ENCODE results near the gene RAD54L.

RAD54L gene

DNA sequence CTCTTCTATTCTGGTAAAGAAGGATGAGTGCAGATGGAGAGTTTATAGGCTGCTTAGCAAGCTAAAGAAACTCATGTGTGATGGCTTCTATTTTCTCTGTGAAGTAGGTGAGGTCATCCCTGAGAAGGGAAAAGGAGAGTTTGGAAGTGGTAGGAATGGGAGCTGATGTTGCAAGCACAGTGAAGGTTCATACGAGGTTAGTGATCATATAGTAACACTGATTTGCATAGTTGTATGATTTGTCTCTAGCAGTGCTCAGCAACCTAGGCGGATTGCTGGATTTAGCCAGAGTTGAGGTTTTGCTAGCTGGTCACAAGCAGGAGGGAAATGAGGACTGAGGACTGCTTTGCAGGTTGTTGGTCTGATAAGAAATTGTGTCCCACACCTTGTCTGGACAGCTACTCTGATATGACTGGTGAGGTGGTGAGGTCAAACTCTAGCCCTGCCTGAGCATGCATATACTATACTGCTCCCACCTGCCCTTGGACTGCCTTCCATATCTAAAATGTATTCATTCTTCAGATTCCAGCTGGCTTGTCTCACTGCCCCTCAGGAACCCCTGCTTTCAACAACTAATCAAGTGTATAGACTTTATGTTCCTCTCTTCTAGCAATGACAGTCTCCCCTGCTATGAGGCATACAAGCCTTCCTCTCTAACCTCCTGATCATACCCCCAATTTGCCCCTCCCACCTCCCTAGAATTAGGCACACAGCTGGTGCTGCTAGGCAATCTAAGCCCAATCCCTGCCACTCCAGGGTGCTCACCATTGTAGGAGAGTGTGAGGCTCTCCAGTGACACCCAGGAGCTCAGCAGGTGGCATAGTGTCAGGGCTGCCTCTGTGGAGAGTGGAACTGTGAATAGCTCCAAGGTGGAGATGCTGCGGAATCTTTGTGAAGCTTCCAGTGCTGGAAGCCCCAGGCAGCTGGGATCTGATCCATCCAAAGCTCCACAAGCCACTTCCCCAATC, 37.3 kb downstream of the RAD54L start:
- DNase-seq (ENCODE audit: extremely low read depth in 1 of 2, low read depth in 1 of 2) = no peak

DNA sequence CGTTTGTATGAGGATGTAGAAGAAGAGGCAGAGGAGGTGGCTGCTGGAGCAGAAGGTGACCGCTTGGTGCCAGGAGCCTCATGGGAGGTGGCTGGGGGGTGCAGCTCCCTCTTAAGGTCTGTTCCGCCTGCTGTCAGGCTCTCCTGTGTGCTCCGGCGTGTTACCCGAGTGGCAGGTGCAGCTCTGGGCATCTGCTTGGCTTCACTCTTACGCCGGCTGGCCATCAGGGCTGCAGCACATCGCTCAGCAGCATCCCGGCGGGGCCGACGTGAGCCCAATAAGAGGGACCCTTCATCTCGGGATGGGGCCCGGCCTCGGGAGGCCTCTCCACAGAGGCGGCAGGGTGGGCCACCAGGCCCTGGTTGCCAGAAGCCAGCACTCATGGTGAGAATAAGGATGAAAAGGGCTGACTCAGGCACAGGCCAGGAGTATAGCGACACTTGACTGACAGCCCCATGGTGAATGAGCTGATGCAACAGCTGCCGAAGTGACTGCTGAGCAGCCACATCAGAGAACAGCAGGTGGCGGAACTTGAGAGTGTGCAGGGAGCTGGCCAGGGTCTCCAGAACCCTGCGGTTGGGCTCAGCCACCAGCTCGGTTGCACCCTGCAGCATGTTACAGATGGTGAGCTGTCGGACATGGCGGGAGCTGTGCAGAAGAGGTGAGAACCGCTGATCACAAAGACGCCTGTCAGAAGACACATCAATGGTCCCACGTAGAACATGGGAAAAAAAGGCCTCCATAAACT, 38.3 kb downstream of the RAD54L start:
- peak; percentile 18 to 56 for DNase-seq (ENCODE audit: extremely low read depth in 1 of 2, low read depth in 1 of 2)

DNA sequence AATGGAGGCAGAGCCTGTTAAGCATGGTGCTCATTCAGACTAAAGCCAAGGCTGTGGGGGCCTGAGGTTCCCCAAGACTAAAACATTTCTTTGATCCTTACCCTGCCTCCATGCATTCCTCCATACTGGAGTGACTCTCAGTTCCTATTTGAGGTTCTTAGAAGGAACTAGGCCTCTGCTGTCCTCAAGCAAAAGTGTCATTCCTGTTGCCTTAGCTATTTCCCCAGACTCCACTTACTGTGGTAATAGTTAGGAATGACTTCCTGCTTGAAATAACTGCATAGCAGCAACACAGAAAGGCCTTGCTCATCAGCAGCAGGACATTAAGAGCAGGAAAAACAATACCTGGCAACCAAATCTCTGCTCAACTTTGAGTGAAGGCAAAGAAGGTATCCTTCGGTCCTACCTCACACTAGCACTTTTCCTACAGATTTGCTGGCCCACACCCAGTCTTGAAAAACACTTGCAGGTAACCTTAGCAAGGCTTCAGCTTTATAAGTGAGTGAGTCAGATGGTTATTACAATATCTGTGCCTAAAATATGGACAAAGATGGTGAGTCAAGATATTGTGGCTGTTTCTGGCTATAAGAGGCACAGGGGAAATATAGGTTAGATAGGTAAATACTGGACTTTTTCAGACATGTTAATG, 41.0 kb downstream of the RAD54L start:
- no peak for DNase-seq (ENCODE audit: extremely low read depth in 1 of 2, low read depth in 1 of 2)

DNA sequence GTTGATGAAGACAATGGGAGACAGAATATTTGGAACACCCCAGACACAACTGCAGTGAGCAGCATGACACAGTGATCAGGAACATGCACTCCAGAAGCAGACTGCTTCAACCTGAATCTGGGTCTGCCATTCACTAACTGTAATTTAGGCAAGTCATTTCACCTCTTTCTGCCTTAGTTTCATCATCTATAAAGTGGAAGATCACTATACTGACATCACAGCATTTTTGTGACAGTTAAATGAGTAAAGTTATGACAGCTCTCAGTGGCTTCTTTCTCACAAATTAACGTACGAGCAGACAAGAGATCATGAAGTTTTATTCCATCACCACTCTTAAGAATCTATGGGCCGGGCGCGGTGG, 41.6 kb downstream of the RAD54L start:
- DNase-seq (ENCODE audit: extremely low read depth in 1 of 2, low read depth in 1 of 2) = no peak

DNA sequence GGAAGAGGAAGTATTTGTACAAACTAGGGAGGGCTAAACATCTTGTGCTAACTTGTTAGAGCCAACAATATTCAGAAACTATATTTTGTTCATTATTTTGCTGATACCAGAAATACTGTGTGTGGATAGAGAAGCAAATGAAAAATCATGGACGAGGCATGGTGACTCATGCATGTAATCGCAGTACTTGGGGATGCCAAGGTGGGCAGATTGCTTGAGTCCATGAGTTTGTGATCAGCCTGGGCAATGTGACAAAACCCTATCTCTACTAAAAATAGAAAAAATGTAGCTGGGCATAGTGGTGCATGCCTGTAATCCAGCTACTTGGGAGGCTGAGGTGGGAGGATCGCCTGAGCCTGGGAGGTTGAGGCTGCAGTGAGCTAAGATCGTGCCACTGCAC, 42.4 kb downstream of the RAD54L start:
- no peak for DNase-seq (ENCODE audit: extremely low read depth in 1 of 2, low read depth in 1 of 2)

DNA sequence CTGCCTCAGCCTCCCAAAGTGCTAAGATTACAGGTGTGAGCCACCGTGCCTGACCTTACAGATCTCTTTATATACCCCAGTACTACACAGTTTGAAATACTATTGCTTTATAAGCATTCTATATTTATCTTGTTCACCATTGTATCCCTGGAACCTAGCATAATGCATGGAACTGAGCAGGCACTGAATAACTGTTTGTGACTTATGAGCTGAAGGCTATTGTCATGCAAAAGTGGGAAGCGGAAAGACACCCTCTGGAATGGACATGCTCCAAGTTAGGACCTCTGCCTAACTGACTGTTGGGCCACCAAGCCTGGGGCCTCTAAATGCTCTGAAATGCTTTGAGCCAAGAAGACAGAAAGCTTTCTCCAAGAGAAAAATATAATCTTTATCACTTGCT, 47.7 kb downstream of the RAD54L start:
- DNase-seq (ENCODE audit: extremely low read depth in 1 of 2, low read depth in 1 of 2) = no peak

DNA sequence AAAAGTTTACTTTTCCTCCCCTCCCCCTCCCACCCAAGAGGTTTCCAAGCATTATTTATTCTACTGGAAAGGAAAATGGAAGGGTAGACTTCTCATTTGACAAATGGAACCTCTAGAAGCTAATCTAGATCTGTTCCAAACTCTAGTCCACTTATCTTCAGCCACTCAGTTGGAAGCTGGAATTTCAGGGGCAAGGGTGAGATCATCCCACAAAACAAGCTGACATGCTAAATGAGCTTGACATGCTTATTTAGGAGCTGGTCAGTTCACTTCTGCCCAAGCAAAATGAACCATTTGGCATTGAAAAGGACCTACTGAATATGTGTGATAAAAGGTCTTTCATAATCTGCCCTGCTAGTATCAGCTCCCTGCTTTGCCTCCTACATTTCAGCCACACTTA, 50.8 kb downstream of the RAD54L start:
- DNase-seq (ENCODE audit: extremely low read depth in 1 of 2, low read depth in 1 of 2) = no peak

DNA sequence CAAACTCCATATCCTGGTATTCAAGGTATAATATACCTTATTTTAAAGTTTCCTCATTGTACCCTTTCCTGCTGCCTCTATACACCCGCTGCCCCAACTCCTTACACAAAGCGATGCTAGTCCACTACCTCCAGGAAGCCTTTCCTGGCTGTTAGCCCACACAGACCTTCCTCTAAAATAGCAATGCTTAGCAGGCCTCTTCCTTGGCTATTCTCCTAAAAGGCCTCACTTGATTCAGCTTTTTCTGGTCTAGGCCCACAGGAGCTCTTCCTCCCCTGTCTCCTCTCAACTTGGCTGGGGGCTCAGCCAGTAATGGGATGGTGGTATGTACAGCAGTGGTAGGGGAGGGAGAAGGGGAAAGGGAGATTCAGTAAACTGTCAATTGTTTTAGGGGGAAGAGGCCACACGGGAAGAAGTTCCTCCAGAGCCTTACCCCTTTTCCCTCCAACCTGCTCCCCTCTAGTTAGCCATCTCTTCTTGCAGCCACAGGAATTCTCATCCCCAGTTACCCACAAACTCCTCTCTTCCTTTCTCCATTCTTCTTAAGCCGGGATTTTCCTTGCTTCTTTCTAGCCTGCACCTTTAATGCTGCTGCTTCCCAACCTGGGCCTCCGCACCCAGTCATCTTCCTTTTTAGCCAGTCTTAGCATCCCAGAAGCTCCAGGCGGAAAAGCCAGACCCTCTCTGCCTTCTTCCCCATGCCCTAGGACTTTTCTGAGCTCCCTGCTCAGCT, 53.3 kb downstream of the RAD54L start:
- DNase-seq (ENCODE audit: extremely low read depth in 1 of 2, low read depth in 1 of 2) = no peak

DNA sequence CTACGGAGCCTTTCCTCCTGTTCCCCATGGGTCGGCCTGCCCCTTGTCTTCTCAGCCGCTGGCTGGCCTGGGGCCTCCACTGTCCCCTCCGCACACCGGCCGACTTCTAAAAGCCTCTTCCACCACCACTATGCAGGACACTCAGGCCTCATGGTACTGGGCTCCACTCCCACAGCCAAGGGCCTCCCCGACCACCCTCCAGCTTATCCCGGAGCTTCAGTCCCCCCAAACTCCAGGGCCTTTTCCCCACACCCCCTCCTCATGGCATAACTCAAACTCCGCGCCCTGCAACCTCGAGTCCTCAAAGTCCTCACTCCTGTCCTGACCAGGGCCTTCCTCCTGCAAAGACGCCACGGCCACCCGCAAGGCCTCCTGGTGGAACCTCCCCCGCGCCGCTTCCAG, 53.8 kb downstream of the RAD54L start:
- no peak for DNase-seq (ENCODE audit: extremely low read depth in 1 of 2, low read depth in 1 of 2)

DNA sequence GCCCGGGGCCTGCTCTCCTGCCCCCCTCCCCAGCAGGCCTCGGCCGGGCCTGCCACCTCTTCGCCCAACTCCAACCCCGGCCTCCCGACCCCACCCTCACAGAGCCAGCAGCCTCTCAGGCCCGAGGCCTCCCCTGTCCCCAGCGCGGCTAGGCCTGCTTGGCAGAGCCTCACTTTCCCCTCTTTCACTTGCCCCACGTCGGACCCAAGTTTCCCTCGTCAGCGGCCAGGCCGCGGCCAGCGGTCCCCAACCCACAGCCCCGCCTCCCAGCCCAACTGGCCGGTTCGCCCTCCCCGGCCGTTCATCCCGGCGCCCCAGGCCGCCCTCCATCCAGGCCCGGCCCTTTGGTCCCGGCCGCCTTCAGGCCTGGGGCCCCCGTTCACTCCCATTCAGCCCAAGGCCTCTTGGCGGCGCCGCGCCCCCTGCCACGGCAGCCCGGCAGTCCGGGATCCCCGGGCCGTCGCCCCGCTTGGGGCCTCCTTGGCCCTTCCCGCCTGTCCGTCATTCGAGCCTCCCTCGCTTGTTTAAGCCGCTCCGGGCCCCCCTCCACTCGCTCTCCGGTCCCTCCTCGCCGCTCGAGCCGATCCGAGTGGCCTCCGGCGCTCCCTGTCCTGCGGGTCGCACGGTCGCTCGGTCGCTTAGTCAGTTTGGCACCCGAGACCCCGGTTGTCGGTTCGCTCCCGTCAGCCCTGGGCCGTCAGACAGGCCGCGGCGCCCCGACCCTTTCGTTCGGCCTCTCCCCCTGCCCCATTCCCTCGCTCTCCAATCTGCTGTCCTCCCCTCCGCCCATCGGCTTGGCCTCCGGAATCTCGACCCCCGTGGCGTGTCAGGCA, 54.5 kb downstream of the RAD54L start:
- peak; percentile 27 to 32 for DNase-seq (ENCODE audit: extremely low read depth in 1 of 2, low read depth in 1 of 2)

DNA sequence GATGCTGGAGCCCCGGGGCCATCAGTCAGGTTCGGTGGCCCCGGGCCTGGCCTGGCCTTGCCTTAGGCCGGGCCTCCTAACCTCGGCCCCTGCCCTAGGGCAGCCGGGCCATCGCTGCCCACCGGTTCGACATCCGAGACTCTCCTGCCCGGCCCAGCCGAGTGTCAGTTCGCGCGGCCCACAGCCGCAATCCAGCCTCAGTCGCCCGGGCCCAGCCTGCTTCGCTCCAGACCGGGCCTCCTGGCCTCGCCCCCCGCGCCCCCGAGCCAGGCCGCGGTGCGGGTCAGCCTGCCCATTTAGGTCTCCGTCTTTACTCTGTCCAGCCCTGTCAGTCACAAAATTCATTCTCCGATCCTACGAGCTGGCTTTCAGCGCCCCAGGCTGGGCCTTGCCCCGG, 55.1 kb downstream of the RAD54L start:
- DNase-seq (ENCODE audit: extremely low read depth in 1 of 2, low read depth in 1 of 2) = peak in 1 of 2 donors; percentile 13

DNA sequence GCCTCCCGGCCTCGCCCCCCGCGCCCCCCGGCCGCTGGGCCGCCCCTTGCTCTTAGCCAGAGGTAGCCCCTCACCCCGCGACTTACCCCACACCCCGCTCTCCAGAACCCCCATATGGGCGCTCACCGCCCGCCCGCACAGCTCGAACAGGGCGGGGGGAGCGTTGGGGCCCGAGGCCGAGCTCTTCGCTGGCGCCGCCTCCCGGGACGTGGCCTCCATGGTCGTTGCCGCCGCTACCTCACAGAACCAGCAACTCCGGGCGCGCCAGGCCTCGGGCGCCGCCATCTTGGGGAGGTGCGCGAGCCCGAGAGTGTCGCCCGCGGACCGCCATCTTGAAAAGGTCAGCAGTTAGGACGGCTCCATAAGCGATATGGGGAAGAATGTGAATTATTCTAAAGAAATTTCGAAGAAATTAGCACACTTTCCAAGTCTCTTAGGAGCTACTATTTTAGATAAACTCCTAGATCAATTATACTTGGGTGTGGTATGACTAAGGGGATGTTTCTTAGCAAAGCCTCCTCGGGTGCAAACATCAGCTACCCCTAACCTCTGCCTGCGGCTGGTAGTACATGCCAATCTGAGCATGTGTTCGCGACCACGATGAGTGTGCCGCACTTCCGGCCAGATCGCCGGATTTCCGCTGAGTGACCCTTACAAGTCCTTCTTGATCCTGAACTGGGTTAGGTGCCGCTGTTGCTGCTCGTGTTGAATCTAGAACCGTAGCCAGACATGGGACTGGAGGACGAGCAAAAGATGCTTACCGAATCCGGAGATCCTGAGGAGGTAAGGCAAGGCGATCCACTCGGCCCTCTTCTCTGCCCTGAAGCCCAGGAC, 55.7 kb downstream of the RAD54L start, which contains the start of the genes LRRC41 and UQCRH:
Gene LRRC41 (minus strand): TSS at position 579 of the 834 bp plus-strand sequence. CDS start 294 bp downstream, at position 285.
Gene UQCRH (plus strand): TSS at position 661 of the 834 bp plus-strand sequence. CDS start 69 bp downstream, at position 730.
- DNase-seq (ENCODE audit: extremely low read depth in 1 of 2, low read depth in 1 of 2) = peak; percentile 80 to 86

DNA sequence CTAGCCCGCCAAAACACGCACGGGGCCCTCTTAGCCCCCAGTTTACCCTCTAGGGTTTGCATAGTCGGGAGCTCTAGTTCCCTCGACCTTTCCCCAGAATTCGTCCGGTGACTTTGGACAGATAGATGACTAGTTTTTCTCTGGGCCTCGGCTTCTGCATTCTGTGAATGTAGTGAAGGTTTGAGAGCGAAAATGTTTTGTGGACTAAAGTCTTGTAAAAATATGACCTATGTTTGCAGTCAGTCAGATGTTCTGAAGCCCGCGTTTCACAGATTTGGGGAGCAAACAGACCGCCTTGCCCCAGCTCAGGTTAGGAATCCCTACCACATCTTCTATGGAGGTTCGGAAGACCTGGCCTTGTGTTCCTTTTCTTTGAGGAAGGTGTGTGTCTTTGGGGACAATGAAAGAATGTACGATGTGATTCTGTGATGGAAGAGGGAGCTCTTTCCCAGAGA, 56.3 kb downstream of the RAD54L start:
- no peak for DNase-seq (ENCODE audit: extremely low read depth in 1 of 2, low read depth in 1 of 2)

DNA sequence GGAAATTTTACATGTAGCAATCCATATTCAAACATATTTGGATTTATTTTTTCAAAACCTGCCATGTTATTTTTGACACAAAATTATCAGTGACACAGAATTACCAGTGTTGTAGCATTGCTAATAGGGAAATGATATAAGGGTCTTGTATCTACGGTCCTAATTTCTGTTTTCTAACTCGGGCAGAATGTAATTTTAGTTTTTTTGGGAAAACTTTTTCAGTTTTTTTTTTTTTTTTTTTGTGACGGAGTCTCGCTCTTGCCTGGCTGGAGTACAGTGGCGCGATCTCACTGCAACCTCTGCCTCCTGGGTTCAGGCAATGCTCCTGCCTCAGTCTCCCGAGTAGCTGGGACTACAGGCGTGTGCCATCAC, 58.6 kb downstream of the RAD54L start:
- DNase-seq (ENCODE audit: extremely low read depth in 1 of 2, low read depth in 1 of 2) = no peak

DNA sequence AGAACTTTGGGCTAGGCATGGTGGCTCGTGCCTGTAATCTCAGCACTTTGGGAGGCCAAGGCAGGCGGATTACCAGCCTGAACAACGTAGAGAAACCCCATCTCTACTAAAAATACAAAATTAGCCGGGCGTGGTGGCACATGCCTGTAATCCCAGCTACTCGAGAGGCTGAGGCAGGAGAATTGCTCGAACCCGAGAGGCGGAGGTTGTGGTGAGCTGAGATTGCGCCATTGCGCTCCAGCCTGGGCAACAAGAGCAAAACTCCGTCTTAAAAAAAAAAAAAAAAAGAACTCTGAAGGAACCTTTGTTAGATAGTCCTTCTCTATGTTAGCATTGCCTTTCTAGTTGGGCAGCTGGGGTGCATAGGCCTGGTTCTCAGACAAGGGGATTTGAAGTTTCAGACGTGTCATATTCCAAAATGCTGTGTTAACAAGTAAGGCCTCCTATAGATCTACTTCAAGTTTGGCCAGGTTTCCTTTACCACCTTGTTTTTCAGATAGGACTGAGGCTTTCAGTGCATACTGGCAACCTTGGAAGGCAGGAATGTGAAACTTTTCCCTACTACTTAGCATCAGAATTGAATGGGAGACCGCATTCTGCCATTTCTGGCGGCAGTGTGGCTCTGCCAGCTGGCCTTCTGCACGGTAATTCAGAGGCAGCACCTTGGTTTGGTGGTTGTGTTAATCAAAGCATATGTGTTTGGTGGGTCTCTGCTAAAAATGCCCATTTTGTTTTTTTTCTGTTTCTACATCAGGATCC, 62.0 kb downstream of the RAD54L start:
- DNase-seq (ENCODE audit: extremely low read depth in 1 of 2, low read depth in 1 of 2) = no peak

DNA sequence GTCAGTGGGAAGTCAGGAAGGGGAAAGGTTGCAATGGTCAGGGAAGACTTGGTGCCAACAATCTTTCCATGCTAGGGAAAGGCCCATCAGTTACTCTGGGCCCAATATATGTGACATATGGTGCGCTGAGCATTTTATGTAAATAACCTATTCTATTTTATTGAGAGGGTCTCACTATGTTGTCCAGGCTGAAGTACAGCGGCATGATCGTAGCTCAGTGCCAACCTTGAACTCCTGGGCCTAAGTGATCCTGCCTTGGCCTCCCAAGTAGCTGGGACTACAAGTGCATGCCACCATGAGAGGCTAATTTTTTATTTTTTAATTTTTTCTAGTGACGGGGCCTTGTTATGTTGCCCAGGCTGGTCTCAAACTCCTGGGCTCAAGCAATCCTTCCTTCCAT, 62.8 kb downstream of the RAD54L start:
- DNase-seq (ENCODE audit: extremely low read depth in 1 of 2, low read depth in 1 of 2) = no peak

DNA sequence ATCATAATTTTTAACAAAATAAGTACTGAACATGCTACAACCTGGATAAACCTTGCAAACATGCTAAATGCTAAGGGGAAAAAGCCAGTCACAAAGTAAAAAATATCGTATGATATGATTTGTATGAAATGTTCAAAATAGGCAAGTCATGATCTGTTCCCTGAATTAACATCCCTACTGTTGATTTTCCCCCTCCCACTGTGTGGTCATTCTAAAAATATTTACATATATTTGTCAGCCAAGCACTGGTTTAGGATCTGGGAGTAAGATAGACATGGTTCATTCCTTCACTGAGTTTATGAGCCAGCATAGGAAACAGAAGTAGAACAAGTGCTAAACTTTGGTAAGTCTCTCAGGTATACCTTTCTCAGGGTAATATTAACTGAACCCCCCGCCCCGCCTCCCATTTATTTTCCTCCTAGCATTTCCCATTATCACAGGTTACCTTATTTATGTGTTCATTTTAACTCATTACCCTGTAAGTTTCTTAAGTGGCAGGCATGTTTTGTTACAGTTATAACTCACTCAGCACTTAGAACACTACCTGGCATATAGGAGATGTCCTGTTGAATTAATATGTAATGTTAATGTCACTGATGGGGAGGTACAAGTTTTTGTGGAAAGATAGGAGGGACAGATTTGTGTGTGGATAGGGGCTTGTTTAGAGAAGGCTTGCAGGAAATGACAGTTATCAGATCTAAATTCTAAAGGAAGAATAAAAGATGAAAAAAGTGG, 68.3 kb downstream of the RAD54L start:
- no peak for DNase-seq (ENCODE audit: extremely low read depth in 1 of 2, low read depth in 1 of 2)
